Measurements from ENCODE around the gene PDE1C.

The PDE1C gene

DNA sequence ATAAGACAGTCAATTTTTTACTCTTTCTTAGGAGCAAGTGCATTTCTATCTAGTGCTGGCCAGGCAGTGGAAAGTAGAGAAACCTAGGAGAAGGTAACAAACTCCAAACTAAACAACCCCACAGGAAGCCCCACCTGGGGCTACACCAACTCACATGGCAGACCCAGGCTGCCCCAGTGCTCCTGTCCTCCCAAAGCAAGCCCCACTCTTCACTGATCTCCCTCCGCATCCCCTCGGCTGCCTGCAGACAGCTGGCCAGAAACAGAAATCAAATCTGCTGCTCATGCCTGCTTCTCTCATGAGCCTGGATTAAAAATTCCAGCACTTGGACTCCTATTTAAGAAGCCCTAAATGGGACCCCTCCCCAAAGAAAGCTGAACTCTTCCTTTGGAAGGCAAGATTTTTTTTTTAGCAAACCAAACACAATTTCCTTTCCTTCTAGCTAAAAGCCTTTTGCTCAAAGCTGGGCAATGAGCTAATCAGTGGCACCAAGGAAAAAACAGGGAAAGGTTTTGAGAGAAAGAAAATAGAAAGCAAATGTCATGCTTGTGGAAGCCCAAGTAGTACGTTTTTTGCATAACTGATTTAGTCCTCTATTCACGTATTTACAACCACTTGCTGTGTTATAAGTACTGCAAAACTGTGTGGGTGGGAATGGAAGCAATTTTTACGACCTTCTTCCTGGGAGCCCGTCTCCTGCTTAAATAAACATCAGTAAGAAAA is 10.8 kb downstream of the PDE1C start:
- Histone ChIP-seq H3K27ac (no peak overlapping the region), H3K4me3 (peak overlapping the region; percentile 27)
- TF ChIP-seq, protein P1, sequence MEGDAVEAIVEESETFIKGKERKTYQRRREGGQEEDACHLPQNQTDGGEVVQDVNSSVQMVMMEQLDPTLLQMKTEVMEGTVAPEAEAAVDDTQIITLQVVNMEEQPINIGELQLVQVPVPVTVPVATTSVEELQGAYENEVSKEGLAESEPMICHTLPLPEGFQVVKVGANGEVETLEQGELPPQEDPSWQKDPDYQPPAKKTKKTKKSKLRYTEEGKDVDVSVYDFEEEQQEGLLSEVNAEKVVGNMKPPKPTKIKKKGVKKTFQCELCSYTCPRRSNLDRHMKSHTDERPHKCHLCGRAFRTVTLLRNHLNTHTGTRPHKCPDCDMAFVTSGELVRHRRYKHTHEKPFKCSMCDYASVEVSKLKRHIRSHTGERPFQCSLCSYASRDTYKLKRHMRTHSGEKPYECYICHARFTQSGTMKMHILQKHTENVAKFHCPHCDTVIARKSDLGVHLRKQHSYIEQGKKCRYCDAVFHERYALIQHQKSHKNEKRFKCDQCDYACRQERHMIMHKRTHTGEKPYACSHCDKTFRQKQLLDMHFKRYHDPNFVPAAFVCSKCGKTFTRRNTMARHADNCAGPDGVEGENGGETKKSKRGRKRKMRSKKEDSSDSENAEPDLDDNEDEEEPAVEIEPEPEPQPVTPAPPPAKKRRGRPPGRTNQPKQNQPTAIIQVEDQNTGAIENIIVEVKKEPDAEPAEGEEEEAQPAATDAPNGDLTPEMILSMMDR (IDR thresholded peaks at IDR 0.05) = no peak
- no peak for DNase-seq (ENCODE audit: low spot score)

DNA sequence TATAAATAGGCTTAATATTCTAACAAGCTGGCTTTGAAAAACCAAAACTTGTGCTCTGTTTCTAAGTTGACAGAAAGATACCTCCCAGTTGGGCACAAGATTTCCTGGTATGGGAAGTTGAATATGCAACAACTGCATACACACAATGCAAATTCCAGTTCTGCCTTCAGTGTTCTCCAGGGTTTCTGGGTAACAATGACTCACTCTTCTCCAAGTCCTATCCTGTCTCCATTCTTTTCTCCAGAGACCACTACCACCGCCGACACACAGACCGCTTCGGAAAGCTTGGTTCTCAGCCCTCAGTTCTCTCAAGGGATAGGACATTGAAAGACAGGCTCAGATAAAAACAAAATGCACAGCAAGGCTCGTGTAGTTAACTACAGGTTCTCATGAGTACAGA is 12.2 kb downstream of the PDE1C start:
- no peak for DNase-seq (ENCODE audit: low spot score)
- no peak overlapping the region for H3K27ac ChIP-seq
- TF ChIP-seq, protein P1 (IDR thresholded peaks at IDR 0.05) = no peak
- no peak overlapping the region for H3K4me3 ChIP-seq

DNA sequence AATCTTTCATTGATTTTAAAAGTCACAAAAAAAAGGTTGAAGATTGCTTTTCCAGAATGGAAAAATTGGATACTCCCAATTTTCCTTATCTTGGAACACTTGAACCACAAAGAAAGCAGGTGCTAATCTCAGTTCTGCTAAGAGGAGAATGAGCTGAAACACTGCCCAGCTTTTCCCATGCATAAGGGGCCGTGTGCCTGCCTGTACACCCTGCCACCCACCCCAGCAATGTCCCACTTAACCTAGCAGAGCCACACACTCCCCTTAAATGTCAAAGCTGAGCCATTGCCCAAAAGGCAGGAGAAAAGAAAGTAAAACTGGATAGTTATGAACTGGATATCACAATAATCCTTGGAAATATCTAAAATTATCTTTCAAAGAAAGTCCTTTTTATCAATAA is 13.4 kb downstream of the PDE1C start:
- DNase-seq (ENCODE audit: low spot score) = no peak
- H3K4me3 ChIP-seq = no peak overlapping the region
- H3K27ac ChIP-seq = no peak overlapping the region
- TF ChIP-seq, protein P1 (IDR thresholded peaks at IDR 0.05) = no peak

DNA sequence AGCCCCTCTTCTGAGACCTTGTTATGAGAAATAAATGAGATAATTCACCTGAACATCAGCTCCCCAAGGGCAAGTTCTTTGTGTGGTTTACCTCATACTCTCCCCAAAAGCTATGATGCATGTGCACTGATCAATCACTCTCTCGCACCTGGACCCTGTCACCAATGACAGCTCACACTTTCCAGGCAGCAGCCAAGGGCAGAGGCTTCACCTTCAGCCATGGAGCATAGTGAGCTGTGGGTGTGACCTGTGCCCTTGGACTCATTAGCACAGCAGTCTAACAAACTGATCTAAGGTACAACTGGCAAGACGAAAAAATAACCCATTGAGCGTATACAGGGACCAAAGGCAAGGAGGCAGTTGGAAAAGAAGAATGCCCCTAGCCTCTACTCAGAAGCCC is 17.0 kb downstream of the PDE1C start:
- no peak for DNase-seq (ENCODE audit: low spot score)
- no peak overlapping the region for H3K4me3 ChIP-seq
- no peak overlapping the region for H3K27ac ChIP-seq
- TF ChIP-seq, protein P1 (IDR thresholded peaks at IDR 0.05) = no peak

DNA sequence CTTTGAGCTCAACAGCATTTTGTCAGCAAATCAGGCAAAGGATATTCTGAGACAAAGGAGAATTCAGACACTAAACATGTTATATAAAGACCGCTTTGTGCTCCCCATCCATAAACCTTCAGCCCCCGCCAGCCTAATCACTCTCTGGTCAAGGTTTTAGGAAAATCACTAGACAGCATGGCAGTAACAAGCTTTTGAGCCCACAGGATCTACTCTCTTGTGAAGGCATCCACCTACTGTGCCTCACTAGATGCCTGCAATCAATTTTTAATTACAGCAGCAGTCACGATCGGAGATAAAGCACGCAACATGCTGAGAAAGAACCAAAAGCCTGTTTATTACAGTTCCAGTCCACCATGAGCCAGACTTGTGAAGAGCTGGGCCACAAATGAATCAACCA is 19.1 kb downstream of the PDE1C start:
- no peak overlapping the region for H3K27ac ChIP-seq
- TF ChIP-seq, protein P1 (IDR thresholded peaks at IDR 0.05) = no peak
- no peak overlapping the region for H3K4me3 ChIP-seq
- no peak for DNase-seq (ENCODE audit: low spot score)

DNA sequence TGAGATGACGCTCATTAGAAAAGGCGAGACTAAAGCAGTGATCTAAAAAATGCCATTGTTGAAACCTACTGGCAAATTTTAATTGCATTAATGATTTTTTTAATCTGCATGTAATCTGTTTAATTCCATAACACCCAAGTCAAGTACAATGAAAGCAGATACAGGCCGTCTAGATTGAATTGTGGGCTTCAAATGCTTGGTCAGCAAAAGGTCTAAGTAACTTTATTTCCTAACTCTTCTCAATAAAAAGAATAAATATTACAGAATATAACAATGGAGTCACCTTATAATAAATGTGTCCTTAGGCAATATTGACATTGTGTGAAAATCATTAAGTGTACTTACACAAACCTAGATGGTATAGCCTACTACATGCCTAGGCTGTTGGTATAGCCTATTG is 20.6 kb downstream of the PDE1C start:
- no peak for DNase-seq (ENCODE audit: low spot score)
- TF ChIP-seq, protein P1 (IDR thresholded peaks at IDR 0.05) = no peak
- H3K27ac ChIP-seq = no peak overlapping the region
- no peak overlapping the region for H3K4me3 ChIP-seq

DNA sequence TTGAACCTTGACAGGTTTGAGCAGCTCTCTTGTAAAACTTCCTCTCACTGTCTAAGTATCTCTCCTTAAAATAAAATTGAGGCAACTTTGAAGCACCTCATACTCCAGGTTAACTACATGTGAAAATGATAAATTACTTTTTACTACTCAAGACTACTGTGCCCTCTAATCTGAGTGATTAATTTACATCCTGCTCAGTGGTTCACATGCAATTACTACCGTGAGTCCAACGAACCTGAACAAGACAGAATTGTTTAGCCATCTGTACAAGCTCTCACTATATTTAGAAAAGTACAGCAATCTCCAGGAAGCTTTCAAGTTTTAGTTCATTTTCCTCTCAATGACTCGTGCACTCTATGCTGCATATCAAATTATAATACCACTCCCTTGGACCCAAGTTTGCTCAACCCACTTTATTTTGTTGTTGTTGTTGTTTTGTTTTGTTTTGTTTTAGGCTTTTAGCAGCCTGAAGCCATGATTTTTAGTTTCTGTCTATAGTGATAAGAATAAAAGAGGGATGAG is 21.2 kb downstream of the PDE1C start:
- Histone ChIP-seq H3K27ac (no peak overlapping the region), H3K4me3 (no peak overlapping the region)
- no peak for DNase-seq (ENCODE audit: low spot score)
- TF ChIP-seq, protein P1 (IDR thresholded peaks at IDR 0.05) = no peak
